GM21723 (cell line): Measurements from ENCODE around the gene CDPF1.

Source experiments
- ATAC-seq: cut with Tn5 transposase; IDR thresholded peaks from one replicate; pipeline ENCODE4 v1.9.1; 2021; ENCODE audit warnings: mild to moderate bottlenecking, moderate library complexity; ENCODE audit not compliant: unreplicated experiment

CDPF1 gene

DNA sequence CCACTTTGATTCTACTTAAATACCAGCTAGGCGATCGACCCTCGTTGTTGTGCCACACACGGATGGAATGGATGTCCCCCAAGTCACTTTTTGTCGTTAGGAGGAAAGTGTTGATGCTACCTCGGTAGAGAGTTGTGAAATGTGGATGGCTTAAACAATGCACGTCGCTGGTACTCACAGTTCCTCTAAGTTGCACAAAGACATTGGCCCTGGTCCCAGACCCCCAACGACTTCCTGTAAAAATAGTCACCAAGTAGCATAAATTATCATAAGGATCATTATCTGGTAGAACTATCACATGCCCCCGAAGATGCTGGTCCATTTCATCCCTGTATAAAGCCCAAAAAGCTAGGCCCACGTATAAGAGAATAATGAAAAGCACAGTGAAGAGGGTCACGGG lies 9.3 kb upstream of the CDPF1 start:
- no peak for ATAC-seq

DNA sequence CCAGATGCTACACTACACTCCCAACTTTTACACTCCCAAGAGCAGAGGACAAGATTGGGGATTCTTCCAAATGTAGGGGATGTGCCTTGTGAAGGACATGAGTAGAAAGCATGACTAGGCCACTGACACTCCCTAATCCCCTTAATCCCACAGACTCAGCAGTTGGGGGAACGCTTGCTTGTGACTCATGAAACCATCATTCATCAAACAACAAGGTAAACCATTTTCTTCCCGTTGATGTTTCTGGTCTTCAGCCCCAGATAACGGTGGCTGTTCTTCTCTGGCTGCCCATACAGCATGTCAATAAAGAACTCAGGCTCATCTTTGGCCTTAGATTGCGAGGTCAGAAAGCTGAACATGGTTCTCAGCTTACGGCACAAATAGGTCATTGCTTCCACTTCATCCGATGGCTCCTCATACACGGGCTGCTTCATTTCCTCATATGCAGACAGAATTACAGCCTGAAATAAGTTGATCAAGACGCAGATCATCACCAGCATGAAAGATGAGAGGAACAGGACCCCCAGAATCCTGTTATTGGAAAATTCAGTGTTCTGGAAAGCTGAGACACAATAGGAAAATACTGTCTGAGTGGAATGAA lies 6.4 kb upstream of the CDPF1 start:
- no peak for ATAC-seq

DNA sequence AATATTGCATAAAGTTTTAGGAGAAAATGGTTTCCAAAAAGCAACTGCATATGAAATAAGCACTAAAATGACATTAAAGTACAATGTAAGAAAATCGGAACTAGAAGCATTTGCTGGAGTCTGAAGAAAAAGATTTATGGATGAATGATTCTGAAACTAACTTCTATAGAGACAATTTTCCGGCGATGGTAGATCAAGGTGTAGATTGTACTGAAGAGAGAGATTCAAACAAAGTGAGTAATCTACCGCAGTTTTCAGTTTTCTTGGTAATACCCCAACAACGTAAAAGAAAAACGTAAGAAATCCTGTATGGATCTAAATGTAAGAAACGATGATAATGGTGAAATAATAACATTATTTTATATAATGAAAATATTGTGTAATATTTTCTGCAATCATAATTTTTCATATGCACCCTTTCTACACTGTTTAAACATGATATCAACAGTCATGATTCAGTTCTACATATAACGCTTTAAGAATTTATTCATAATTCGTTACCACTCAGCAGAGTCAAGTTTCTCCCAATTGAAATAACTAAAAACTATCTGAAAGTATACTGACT lies 1.8 kb upstream of the CDPF1 start:
- ATAC-seq: no peak

DNA sequence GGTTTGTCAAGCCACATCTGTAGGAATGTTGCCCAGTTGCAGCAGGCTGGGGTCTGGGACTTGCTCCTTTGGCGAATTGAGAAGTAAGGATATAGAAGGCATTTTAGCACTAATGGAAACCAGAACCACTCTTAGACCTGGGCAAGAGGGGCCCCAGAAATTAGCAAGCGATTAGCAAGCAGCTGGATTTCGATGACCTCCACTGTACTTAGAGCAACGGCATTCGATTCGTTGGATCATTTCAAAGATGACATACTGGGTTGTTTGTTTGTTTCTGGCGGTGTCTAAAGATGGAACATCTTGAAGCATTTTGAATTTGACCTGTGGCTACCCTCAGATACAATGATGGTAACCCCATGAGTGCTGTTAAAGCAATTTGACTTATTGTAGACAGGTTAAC lies 1.2 kb upstream of the CDPF1 start:
- no peak for ATAC-seq

DNA sequence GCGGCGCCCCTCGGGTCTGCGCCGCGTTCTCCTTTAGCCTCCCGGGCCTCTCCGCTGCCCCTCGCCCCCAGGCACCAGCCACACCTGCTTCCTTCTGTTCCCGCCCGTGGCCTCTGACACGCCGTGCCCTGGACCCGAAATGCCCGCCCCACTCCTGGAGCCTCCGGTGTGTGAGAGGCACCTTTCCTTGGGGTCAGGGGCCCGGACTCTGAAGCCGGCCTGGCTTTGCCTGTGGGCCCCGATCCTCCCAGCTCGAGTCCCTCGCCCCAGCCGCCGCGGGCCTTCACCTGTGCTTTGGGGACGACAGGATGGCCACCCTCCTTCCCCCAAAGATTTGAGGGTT lies 661 bp upstream of the CDPF1 start:
- peak; percentile 8 for ATAC-seq

DNA sequence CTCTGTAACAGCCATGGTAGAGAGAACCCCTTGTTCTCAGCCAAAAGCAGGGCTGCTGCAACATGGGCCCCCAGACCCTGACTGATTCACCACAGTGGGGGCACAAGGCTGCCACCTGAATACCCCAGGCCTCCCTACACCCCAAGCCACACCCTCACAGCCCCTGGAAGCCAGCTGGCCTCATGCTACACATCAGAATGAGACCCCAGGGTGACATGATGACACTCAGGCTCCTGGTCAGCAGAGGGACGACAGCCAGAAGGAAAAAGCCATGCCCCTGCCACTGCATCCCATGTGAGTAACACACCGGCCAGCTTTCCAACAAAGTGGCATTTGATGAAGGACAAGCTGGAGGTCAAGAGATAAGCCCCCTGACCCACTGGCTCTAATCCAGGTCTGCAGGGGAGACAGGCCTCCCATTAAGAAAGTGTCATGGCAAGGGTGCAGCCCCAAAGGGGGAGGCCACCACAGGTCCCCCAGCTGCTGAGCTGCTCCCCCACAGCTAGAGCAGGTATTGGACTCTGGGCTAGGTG lies 2.6 kb downstream of the CDPF1 start:
- no peak for ATAC-seq

DNA sequence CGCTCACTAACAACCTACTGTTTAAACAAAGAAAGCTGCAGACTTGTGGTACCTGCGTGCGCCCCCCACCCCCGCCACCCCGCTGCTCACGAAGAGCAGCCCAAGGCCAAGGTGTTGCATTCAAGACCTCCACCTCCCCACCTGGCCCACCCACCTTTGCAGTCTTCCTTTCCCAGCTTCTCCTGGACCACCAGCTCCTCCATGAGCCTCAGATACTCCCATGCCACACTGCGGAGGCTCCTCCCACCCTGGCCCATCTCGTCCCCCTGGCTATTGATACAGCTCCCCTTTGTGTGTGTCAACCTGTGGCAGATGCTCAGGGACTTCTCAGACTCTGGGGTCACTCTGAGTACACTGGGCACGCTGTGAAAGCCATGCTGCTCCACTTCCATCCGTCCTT lies 3.9 kb downstream of the CDPF1 start:
- no peak for ATAC-seq

DNA sequence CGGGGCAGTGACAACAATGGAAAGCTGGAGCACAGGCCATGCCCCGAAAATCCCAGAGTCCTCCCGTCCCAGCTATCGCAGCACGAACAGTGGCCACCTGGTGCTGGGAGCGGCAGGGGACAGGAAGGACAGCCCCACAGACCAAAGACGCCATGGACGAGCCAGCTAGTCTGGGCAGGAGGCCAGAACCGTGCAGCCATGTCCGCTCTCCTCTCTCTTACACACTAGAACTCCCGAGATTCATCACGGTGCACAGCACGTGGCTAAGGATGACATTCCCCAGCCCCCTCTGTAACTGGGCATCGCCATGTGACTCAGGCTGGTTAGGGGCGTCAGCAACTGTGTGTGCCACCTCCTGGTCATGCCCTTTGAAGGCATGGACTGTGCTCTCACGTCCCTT lies 4.6 kb downstream of the CDPF1 start:
- ATAC-seq: no peak

DNA sequence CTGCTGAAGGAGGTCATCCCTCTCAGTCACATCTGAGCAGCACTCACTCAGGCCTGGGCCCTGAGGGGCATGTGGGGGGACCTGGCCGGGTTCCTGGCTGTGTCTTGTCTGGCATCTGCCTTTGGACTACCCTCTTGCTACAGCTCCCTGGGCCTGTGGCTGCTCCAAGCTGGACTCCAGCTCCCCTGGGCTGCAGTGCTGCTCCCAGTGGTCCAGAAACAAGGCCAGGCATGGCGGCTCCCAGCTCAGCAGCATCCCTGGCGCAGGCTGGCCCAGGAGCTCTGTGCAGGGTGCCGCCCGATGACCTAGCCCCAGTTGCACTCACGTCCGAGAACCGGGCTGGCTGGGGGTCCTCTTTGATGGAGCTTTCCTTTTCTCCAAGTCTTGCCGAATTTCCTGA lies 5.3 kb downstream of the CDPF1 start:
- no peak for ATAC-seq

DNA sequence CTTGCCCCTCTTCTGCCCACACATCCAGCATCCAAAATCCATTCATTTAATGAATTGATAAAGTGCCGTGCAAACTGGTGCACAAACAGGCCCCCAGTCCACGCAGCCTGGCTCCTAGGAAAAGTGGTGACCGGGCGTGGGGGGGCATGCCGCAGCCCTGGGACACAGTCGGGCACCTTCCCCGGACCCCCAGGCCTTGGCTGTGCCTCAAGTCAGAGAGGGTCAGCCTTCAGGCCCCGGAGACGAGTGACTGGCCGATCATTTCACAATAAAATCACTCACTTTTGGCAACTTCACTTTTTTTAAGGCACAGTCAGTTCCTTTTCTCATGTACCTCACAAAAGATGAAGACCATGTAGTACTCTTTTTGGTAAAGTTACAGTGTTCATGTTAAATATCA lies 8.0 kb downstream of the CDPF1 start:
- ATAC-seq: no peak

DNA sequence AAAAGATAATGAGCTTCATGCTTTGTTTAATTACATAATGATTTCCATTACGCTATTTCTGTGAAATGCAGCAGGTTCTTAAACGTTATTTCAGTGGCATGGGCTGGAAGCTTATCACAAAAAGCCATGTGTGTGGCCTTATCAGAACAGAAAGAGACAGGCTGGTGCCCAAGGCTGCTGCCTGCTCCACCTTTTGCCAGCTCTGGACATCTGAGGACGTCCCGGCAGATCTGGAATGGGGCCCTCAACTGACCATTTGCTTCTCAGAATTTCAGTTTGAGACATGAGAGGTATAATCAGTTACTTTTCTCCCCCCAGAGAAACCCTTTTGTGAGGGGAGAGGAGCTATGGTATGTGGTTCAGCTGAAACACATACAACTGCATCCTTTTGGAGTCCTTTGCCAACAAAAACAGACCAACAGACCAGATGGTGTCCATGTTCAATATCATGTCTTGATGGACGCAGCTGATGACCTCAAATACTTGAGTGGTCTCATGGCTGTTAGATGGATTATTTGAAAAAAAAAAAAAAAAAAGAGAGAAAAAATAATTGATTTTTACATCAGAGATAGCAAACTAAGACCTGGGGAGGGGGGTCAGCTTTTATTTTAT lies 8.6 kb downstream of the CDPF1 start:
- no peak for ATAC-seq

DNA sequence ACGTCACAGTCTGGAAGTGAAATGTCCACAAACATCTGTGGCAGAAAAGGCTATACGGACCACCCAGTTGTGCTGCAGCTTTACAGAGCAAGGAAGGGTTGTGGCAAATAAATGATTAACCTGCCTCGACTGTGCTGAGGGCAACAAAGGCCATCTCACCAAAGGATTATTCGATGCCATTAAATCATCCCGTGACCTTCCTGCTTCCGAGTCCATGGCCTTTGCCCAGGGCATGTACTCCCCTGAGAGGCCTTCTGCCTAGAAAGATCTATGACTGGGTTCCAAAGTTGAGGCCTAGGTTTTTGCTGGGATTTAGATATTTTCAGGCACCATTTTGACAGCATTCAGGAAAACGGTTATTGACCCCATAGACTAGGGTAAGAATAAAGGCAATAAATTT lies 9.2 kb downstream of the CDPF1 start:
- ATAC-seq: no peak

DNA sequence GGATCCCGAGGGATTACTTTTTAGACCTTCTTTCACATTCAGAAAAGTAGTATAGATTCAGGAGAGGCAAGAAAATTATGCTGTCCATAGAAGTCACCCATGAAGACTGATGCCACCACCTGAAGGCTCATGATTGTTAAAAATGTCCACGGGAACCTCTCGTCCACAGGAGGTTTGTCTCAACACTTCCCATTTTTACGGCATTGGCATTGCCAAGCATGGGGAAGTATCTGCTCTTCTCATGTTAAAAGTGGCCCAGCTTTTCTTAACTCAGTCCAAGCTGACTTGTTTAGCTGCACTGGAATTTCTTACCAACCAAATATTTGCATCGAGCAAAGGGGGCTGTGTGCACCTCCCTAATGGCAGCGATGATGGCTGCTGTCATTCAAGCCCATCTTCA lies 9.6 kb downstream of the CDPF1 start:
- ATAC-seq: no peak

DNA sequence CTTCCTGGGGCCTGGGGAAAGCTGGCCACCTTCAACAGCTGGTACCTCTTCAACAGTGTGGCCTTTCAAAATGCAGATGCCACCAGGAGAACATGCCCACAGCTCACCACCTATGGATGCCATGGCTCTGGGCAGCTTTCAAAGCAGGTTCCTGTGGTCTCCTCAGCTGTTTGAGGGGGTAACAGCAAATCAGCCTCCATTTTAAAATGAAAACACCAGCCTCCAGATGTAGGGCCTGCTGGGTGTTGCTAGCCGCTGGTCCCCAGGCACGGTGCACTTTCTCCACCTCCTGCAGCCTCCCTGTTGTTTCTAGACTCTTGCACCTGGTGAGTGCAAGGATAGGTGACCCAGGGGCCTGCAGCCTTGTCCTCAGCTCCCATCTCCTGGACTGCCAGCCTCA lies 10.0 kb downstream of the CDPF1 start:
- no peak for ATAC-seq

DNA sequence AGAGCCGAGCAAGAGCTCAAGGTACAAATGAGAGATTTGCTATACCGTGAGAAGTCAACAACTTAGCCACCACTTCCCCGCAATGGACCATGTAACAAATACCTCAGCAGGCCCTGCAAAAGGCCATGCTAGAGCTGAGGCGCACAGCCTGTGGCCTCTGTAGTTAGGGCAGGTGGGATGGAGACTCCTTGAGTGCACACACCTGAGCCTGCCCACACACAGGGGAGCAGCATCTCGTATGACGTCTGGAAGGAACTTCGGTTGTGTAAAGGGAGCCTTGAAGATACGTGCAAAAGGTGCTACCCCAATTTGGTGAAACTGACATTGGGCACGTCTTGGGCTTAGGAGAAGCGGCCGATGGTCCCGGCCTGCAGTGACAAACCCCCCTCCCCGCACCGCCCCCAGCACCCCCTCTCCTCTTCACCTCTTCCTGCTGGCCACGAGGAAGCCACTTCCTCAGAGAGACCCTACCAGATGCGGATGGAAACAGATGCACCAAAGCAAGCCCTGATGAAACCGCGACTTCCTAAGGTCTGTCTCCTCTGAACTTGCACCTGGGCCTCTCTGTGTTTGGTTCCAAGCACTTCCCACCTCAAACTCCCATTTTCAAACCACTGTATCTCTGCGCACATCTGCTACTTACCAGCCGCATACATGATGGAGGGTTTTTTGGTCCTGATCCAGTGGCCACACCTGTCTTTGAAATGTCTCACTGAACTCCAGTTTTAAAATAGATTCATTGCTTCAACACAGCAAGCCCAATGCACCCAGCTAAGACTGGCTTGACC lies 10.6 kb downstream of the CDPF1 start:
- ATAC-seq: no peak

DNA sequence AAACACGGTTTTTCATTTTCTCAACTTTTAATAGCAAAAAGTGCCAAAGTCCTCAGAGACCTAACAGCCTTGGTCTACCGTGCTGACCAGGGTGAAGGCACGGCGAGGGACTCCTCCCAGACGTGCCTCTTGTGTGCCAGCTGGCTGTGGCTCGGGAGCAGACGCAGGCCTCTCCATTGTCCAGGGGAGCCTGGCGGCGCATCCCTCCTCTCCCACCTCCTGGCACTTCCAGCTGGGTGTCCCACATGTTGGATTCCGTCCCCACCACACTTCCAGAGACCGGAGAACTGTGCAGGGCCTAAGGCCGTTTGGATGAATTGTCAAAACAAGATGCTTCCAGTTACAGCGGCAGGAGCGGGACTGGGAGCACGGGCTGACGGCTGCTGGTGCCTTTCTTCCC lies 11.6 kb downstream of the CDPF1 start:
- no peak for ATAC-seq

DNA sequence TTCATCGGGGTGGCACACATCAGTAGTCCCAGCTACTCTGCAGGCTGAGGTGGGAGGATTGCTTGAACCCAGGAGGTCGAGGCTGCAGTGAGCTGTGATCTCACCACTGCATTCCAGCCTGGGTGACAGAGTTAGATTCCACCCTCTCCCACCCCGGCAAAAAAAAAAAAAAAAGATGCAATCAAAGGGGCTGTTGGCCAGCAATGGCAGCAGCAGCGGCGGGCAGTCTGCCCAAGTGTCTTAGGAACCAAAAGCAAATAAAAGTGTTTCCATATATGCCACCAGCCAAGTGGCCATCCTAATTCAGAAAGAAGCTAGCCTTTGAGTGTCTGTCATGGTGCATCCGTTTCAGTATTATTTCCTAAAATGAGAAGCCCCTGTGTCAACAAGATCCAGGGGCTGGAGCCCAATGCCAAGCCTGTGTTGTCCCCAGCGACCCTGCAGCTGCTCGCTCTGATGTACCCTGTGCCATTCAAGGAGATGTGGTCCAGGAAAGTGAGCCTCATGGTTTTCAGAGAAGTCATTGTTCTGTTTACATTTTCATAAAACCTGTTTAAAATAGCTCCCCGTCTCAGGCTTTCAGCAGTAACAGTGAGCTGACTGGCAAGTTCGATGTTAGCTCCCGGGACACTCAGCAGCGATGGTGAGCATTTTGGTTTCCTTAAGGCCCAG lies 12.5 kb downstream of the CDPF1 start:
- ATAC-seq: no peak

DNA sequence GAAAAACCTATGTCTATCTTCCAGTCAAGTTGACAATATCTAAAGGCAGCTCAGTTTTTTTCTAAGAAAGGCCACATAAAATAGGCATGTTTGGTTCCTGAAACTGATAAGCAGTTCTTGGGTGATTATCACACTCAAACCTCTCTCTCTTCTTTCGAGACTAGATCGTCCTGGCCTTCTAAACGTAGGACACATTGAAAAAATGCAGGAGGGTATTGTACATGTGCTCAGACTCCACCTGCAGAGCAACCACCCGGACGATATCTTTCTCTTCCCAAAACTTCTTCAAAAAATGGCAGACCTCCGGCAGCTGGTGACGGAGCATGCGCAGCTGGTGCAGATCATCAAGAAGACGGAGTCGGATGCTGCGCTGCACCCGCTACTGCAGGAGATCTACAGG lies 15.1 kb downstream of the CDPF1 start:
- no peak for ATAC-seq

DNA sequence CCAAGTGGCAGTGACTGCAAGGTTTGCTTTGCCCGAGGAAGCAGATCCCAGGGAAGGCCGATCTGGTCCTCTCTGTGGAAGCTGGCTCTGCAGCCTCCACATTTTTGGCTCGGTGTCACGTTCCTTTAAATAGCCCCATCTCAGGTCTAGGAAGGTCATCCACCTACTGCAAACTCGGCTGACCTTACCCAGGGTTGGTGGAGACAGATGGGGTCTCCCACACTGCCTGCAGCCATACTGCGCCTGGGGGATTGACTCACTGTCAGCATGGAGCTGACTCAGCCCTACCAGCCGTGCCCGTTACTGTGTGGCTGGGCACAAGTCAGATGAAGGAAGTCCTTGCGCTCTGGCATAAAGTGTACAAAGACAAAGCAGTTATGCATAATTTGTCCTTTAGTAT lies 16.9 kb downstream of the CDPF1 start:
- no peak for ATAC-seq

DNA sequence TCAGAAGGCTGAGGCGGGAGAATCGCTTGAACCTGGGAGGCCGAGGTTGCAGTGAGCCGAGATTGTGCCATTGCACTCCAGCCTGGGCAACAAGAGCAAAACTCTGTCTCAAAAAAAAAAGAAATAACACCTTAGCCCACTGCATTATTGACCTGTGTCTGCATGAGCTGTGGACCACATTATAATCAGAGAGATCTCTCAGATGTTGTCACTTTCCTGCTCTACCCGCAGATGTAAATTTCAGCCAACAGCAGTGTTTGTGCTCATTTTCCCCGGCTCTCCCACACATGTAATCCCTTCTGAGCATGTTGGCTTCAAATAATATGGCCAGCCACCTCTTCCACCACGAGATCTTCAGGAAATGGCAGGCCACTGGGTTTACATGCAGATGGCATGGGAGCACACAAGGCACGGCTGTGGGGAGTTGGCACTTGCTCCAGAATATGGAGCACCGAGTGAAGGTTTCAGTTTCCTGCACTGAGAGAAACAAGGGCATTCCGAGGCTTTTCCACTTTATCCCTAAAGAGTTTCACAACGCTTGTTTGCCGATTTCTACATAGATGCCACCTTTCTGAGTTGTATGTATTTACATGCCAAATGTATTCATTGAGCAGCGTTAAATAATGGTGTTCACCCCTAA lies 19.7 kb downstream of the CDPF1 start:
- no peak for ATAC-seq

DNA sequence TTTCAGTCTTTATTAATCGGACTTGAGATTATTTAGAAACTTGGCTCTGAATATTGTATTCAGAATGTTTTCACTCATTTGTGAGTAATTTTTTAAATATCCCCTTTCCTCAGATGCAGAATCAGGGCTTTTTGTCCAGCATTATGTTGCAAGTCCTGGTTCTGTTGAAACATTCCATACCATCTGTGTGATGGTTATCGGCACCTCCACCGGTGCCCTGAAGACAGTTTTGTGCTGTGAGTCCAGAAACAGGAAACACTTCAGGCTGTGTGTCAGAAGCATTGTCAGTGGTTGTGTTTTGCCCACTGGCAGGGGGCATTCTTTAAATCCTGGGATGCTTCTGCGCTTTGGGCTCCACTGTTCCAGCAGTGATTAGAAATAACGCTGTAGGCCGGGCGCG lies 20.4 kb downstream of the CDPF1 start:
- ATAC-seq: no peak
